LNCaP clone FGC (cell line): Measurements from ENCODE around the gene RBM19.

Experiments
- DNase-seq: peaks from one replicate; pipeline ENCODE4 v3.0.0-alpha.2; 2011; ENCODE audit warnings: low read depth
- H3K4me3 ChIP-seq: 2 replicates; pipeline ENCODE4 v1.5.1; 2011; ENCODE audit warnings: mild to moderate bottlenecking, low read depth, low read length, control low read depth
- CTCF ChIP-seq: IDR thresholded peaks from 2 replicates; pipeline ENCODE4 v1.5.1; 2012; ENCODE audit warnings: mild to moderate bottlenecking; ENCODE audit not compliant: control insufficient read depth, insufficient read depth; ENCODE audit errors: extremely low read depth

The RBM19 gene

GRCh38 chr12:113882690-113883089, 83.4 kb downstream of the RBM19 start:
- no peak for DNase-seq
- H3K4me3 ChIP-seq = no peak overlapping the region
- TF ChIP-seq CTCF = no peak

GRCh38 chr12:113880988-113881962, 84.8 kb downstream of the RBM19 start:
- no peak for TF ChIP-seq CTCF
- DNase-seq = no peak
- H3K4me3 ChIP-seq = no peak overlapping the region

- no peak for TF ChIP-seq CTCF
- no peak for DNase-seq
- no peak overlapping the region for H3K4me3 ChIP-seq
Measured at GRCh38 chr12:113880326-113880725, 85.8 kb downstream of the RBM19 start.

- no peak for DNase-seq
- no peak for TF ChIP-seq CTCF
- no peak overlapping the region for H3K4me3 ChIP-seq
Measured at GRCh38 chr12:113879658-113880057, 86.5 kb downstream of the RBM19 start.

GRCh38 chr12:113877607-113878006, 88.5 kb downstream of the RBM19 start:
- no peak for DNase-seq
- no peak for TF ChIP-seq CTCF
- H3K4me3 ChIP-seq = no peak overlapping the region

- H3K4me3 ChIP-seq = no peak overlapping the region
- TF ChIP-seq CTCF = no peak
- no peak for DNase-seq
Measured at GRCh38 chr12:113876160-113876559, 90.0 kb downstream of the RBM19 start.

GRCh38 chr12:113875691-113876090, 90.4 kb downstream of the RBM19 start:
- DNase-seq = no peak
- TF ChIP-seq CTCF = no peak
- no peak overlapping the region for H3K4me3 ChIP-seq
